HG03575 (cell line): ENCODE results near the gene ACSS2.

Experiments
- ATAC-seq: cut with Tn5 transposase; IDR thresholded peaks from one replicate; pipeline ENCODE4 v1.9.1; 2021; ENCODE audit not compliant: unreplicated experiment, insufficient number of reproducible peaks, low FRiP score; ENCODE audit errors: extremely low read depth

Gene ACSS2

DNA sequence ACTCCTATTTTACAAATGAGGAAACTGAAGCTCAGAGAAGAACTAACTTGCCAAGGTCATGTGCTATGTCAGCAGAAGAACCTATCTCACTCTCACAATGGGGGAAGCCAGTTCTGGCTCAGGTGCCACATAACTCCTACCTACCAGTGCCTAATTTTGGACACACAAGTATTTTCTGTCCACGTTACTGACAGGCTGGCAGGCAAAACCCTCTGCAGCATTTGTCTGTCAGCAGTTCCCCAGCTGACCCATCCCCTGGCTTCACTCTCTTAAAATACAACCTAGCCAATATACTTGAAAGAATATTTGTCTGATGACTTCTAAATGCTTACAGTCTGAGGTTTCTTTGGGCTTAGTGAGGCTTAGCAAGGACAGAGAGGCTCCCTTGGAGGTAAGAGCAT lies 63.7 kb downstream of the ACSS2 start:
- no peak for ATAC-seq

DNA sequence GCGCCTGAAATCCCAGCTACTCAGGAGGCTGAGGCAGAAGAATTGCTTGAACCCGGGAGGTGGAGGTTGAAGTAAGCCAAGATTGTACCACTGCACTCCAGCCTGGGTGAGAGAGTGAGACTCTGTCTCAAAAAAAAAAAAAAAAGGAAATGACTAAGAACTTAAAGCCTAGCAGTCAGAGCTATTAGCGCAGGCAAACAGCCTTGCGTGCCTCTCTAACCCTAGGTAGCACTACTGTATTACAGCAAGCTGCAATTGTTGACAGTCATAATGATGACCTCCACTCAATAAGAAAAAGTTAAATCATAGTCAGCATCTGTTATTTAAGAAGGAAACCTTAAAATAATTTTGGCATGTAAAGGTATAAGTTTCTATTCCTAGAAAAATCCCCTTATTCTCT lies 64.8 kb downstream of the ACSS2 start:
- ATAC-seq, result no peak

DNA sequence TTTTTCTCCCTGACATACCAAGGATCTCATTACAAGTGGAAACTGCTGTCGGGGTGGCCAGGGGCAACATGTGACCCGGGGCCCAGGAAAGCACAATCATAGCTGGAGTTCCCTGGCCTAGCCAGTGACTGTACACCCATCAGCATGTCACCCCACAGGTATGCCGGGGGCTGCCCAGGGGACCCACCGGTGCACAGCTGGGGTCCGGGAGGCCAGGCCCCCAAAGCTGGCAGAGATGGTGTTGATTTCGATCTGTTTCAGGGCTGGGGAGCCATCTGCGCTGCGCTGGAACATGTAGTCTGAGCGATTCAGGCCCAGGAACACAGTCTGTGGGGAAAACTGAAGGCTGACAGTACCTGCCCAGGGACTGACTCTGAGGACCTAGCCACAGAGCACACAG lies 65.9 kb downstream of the ACSS2 start:
- ATAC-seq, result no peak

DNA sequence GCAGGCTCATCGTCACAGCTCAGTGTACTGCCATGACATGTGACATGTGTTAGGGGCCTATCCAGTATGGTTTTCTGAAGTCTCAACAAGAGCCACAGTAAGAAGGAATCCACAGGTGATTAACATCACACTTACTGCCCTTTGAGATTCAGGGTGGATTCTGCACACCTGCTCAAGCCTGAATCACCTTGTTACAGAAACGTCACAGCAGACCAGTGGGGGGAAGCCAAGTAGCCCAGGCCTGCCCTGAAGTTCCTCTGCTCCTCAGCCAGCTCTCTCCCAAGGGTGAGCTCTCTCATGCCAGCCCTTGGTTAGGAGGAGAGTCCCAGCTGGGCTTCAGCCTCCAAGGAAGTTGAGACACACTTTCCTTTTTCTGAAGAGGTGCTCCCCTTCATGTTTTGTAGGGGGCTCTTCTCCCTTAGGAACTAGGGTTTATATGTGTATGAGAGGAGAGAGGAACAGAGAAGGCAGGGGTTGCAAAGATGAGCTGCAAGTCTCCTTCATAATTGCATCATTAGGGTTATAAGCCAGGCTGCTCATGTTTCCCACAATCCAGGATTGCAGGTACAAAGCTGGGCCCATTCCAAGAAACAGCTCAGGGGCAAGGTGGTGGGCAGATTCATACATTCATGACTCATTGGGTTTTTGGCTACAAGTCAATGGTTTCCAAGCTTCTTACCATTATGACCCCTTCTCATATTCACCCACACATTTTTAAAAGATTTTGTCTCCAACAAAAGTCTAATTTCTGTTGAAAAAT lies 67.6 kb downstream of the ACSS2 start:
- no peak for ATAC-seq

DNA sequence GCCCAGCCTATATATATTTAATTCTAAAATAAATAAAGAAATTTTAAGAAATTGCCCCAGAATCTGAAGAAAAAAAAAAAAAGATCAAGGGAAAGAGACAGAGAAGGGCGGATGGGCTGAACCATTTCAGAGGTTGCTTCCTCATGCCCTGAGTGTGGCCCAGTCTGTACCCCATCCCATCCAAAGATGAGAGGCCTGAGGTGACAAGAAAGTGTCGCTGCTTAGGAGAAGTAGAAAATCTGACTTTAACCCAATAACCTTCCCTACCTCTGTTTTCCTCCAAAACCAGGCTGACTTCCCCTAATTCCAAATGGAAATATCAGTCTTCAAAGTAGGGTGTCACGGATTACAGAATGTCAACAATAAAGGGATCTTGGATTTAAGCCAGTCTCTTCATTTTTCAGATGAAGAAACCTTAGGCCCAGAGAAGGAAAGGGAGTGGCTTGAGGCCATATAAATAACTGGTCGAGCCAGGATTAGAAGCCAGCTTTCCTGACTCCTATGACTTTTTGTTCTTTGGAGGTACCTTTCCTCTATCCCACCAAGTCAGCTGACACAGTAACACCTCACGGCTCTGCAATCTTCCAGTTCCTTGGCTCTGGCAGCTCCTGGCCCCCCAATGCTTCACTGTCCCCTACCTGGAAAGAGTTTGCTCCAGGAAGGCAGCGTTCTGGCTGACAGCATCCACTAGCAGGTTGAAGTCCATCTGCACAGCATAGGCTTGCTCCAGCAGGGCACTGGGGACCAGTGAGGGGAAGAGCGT lies 69.1 kb downstream of the ACSS2 start:
- no peak for ATAC-seq

DNA sequence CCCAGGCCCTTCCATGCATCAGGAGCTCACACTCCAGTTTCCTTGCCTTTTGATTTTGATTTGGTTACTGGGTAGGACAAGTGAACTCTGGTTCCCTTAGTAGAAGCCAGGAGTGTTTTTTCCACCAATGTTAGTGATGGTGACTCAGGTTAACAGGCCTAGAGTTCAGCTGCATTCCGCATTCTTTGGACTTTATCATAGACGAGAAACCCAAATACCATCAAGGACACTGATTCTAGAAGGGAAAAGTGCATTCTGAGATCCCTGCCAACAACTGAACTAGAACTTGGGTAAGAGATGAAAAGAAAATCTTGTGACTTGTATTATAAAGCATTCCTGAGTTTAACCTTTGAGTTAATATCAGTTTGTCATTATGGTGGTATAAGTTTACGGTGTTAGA lies 70.2 kb downstream of the ACSS2 start:
- ATAC-seq, result no peak

DNA sequence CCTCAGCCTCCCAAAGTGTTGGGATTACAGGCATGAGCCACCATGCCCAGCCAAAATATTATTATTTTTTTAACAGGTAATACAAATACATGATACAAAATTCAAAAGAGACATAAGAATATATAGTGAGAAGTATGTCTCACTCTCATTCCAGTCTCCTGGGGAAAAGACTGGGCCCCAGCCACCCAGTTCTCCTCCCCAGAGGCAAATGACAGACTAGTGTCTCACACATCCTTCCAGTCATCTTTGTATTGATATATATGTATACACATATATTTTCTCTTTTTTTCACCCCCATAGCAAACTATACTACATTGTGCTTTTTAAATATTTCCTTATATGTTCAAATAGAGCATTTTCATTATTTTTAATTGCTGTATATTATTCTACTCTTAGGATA lies 70.9 kb downstream of the ACSS2 start:
- ATAC-seq, result no peak

DNA sequence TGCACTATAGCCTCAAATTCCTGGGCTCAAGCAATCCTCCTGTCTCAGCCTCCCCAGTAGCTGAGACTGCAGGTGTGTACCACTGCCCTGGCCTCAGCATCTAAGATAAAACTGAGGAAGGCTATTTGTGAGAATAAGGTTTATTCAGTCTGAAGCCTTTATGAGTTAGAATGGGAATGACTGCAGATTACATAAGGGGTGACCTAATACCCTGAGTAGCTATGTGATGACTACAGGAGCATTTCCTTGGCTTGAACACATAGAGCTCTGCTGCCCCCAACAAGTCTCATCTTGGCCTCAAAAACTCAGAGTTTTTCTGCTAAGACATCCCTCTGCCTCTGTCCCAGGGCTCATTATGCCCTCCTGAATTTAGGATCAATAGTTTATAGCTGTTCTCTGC lies 71.6 kb downstream of the ACSS2 start:
- ATAC-seq, result no peak

DNA sequence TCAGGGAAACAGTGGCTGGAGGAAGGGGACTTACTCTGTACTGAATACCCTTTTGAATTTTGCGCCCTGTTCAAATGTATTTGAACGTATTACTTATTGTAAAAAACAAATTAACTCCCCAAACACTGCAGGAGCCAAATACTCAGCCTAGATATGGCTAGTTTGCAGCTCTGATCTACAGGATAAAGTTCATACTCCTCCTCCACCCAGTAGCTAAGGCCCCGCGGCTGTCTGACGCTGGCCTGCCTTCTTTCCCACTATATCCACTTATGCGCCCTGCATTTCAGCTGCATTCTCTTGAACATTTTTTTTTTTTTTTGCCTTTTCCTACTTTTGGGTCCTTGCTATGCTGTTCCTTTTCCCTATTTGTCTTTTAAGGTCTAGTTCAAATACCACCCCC lies 72.7 kb downstream of the ACSS2 start:
- ATAC-seq, result no peak

DNA sequence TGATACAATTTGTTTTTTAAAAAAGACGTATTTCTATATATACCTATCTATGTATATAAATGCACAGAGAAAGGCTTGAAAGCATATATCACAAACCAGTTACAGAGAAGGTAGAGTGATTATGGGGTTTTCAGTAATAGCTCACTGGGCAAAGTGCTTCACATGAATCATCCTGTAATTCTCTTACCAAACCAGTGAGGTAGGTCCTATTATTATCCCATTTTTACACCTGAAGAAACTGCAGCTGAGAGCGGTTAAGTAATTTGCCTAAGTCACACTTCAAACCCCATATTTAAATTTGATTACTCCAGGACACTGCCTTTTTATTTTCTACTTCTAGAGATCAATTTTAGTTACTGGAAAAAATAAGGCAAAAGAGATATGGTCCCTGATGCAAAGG lies 74.8 kb downstream of the ACSS2 start:
- ATAC-seq, result no peak

DNA sequence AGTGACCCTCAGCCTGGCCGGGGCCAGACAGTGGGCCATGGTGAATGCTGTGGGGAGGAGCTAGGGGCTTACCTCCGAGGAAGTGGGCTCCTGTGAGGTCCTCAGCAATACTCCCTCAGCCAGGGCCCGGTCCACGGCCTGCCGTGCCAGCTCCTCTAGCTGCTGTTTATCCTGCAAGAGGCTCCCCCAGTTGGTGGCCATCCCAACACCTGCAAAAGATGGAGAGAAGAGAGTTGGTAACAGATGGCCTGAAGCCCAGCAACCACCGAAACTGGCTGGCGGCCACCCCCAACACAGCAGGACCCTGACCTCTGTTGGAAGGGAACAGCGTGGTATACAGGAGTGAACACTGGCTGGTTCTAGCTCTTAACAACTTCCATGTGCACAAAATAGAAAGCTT lies 75.2 kb downstream of the ACSS2 start:
- ATAC-seq, result no peak

DNA sequence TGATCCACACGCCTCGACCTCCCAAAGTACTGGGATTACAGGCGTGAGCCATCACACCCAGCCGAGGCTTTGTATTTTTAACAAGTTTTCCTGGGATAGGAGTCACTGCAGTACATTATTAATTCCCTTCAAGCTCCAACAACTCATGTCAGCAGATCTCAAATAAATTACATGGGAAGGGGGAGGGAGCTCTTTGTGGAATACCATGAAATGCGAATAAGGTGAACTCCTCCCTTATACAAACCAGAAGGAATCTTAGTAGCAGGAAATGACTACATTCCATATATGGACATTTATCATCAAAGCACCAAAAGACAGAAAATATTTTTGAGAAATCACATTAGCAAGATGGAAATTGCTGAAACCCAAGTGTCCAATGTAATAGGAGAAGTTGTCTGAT lies 76.3 kb downstream of the ACSS2 start:
- ATAC-seq, result no peak

DNA sequence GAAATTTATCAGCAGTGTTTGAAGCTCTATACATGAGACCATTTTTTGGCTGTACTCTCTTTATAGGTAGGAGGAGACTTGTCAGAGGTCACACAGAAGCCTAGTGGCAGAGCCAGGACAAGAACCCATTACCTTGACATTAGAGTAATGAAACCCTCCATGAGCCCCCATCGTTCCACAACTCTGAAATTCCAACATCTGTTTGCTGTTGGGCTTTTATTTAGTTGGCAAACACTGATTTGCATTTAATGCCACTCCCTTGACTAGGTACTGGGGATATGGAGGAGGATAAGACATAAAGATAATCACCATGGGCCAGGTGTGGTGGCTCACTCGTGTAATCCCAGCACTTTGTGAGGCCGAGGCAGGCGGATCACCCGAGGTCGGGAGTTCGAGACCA lies 77.5 kb downstream of the ACSS2 start:
- ATAC-seq, result no peak

DNA sequence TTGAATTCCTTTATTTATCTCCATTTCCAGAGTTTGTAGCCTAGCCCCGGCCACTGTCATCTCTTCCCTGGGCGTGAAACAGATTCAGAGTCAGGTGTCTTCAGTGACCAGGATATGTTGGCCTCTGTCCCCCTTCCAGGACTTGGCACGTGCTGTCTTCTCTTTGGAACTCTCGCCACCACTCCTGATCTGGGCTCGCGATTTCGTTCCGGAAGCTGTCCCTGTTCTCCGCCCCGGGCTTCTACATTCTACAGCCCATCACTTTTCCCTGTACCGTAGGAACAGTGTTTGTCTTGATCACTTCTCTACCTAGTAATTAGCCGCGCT lies 78.5 kb downstream of the ACSS2 start:
- no peak for ATAC-seq

DNA sequence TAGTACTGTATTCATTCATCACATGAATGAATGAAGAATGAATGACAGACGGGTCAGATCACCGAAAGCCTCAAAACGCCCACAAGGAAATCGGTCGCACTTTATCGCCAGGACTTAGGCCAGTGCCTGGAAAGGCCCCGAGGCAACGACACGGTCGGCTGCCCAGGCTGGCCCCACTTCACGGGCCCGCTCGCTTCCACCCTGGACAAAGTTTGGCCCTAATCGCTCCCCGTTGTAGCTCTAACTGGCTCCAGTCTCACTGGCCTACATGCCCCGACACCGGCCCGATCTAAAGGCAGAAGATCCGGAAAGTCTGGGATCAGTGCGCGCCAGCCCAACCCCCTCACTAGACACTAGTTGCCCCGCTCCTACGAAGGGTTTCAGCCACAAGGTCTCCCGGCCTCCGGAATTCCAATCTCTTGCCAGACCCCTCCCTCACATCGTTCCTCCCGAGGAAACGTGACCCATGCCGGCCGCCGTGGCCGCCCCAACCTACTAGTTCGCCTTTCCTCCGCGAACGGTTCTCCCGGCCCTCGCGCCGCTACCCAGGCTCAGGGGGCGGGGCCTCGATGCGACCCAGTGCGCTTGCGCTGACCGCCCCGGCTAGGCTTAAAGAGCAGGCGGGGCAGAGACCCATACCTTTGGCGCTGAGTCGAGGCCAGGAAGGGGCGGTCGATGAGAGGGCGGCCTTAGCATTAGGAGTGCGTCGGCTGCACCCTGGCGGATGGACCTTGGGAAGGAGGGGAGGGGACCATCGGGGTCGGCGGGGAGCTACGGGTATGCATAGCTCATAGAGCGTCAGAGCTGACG lies 79.0 kb downstream of the ACSS2 start, which contains the start of the genes GSS and MYH7B:
Gene GSS (minus strand): TSS at position 576 of the 810 bp plus-strand sequence. CDS start 3,954 bp downstream, outside the sequence.
Gene MYH7B (plus strand): TSS at position 638 of the 810 bp plus-strand sequence. CDS start 22,138 bp downstream, outside the sequence.
- ATAC-seq, result no peak

DNA sequence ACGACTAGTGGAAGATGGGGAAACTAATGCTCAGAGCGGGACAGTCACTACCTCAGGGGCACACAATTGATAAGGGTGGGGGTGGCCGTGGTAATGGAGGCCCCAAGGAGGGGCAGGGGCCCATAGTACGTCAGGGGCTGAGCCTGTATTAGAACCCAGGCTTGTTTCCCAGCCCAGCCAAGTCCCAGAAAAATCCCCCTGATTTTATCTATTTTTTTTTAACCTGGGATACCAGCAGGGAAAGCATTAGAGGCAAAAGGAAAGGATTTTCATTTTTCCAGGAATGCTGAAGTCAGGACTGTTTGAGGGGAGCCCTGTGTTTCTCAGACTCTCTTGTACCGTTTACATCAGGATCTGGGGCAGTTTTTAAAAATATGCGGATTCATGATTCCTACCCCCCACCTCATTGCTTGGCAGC lies 79.6 kb downstream of the ACSS2 start:
- ATAC-seq, result no peak

DNA sequence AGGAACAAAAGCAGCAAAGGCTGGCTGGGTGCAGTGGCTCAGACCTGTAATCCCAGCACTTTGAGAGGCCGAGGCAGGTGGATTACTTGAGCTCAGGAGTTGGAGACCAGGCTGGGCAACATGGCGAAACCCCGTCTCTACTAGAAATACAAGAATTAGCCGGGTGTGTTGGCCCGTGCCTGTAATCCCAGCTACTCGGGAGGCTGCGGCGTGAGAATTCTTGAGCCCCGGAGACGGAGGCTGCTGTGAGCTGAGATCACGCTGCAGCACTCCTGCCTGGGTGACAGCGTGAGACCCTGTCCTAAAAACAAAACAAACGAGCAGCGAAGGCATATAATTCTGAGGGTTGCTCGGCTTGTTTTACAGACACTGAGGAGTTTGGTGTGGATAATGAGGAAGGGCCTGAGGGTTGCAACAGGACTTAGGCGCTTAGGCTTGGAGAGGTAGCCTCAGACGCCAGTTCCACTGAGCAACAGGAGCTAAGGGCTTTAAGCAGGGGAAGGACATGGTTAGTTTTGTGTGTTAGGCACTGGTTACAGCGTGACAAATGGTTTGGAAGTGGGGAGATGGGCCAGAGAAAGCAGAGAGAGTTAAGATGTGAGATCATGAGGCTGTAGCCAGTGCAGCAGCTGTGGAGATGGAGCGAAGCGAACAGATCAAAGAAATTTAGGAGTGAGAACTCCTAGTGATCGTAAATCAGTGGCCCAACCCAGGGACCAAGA lies 80.5 kb downstream of the ACSS2 start:
- no peak for ATAC-seq

DNA sequence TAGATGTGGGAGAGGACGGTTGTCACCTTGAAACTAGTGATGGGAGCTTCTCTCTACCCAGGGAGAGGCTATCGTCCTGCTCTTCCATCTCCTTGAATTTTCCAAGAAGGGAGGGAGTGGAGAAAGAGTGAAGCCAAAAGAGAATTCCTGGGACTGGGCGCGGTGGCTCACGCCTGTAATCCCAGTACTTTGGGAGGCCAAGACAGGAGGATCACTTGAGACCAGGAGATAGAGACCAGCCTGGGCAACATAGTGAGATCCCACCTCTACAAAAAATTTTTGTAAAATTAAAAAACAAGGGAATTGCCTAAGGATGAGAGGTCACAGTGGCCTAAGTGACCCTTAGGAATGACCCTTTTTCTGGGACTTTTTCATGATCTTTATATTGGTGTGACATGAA lies 88.1 kb downstream of the ACSS2 start:
- no peak for ATAC-seq

DNA sequence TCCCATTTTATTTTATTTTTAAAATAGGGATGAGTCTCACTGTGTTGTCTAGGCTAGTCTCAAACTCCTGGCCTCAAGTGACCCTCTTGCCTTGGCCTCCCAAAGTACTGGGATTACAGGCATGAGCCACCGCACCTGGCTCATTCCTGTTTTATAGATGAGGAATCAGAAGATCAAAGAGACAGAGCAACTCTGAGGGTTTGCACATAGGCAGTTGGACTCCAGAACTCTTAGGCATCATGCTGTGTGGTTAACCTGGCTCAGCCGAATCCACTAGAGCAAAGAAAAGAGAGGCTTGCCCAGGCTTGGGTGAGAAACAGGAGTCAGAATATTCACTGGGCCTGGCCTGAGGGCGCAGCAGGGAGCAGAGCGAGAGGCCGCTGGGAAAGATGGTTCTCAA lies 88.6 kb downstream of the ACSS2 start:
- no peak for ATAC-seq
